ENCODE data around the gene PMEL. TPM values are rescaled to one million over a fixed set of nuclear protein-coding genes. Genes with fewer than 3 reads are reported as not detected.
A peak's percentile ranks its signal among the peaks of the same experiment; 100 is the strongest.
"Not testable (repeated sequence)": the region's sequence is repeated elsewhere in the genome, so short reads cannot be mapped to it uniquely, and the experiment has no call there.

Gene PMEL
- total RNA-seq, 4 donors from 2014 or later, result 1.7 to 5.8 (median 3.0) TPM

DNA sequence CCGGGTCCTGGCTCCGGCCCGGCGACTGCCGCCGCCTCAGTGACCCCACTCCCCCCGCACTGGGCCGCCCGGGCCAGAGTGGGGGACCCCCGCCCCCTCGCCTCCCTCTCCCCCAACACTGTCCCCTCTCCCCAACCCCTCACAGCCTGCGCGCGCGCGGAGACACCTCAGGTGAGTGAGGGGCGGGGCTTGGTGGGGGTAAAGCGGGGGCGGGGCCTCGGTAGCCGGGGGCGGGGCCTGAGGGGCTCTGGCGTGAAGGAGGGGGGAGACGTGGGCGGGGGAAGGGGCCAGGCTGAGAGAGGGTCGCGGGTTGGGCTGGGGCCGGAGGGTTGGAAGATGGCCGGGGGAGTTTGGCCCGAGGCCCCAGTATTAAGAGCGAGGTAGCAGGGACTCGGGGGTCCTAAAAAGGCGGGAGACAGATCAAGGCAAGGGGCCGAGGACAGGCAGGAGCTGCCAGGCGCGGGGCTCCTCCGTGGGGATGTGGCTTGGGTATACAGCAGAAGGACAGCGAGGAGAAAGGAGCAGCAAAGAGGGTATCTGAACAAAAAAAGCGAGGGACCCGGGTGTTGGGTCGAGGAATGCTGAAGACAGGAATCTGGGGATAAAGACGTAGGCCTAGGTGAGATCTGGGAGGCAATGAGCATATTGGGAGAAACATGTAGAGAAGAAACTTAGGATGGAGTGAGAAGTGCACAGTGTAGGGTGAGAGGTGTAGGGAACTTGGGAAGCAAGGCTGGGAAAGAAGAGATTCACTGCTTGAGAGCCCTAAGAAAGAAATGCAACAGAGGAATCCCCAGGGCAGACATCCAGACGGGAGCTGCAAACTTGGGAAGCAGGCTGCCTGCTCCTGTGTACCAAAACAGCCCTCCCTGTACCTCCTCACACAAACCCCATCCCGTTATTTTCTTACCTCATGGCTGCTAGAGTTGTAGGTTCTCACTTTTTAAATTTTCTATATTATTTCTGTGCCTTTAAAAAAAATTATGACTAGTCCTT is 42.0 kb upstream of the PMEL start:
- intact Hi-C loops (cut with DNase I), result no loop called here
- H3K27ac ChIP-seq, result peak overlapping the region; percentile 96 to 98 (median 98)
- 2 to 3% methylated on average over 22 to 28 of the region's 44 CpGs for WGBS, 2 donors
- peaks cover 4 to 9% of the 10 kb centered on the region in 2 donors for H3K4me1 ChIP-seq
- peak overlapping the region; percentile 24 to 91 (median 65) for H3K4me3 ChIP-seq (replicated peaks in 1 of 3)
- peaks cover 6 to 7% of the 10 kb centered on the region in 2 donors for H3K36me3 ChIP-seq
- DNase-seq, result peak; percentile 73 to 75
- no peak for TF ChIP-seq POLR2A (IDR thresholded peaks at IDR 0.05)
- TF ChIP-seq, protein P1, sequence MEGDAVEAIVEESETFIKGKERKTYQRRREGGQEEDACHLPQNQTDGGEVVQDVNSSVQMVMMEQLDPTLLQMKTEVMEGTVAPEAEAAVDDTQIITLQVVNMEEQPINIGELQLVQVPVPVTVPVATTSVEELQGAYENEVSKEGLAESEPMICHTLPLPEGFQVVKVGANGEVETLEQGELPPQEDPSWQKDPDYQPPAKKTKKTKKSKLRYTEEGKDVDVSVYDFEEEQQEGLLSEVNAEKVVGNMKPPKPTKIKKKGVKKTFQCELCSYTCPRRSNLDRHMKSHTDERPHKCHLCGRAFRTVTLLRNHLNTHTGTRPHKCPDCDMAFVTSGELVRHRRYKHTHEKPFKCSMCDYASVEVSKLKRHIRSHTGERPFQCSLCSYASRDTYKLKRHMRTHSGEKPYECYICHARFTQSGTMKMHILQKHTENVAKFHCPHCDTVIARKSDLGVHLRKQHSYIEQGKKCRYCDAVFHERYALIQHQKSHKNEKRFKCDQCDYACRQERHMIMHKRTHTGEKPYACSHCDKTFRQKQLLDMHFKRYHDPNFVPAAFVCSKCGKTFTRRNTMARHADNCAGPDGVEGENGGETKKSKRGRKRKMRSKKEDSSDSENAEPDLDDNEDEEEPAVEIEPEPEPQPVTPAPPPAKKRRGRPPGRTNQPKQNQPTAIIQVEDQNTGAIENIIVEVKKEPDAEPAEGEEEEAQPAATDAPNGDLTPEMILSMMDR (IDR thresholded peaks at IDR 0.05), result no peak
- no peaks in the 10 kb centered on the region for H3K27me3 ChIP-seq
- no peaks in the 10 kb centered on the region for H3K9me3 ChIP-seq

DNA sequence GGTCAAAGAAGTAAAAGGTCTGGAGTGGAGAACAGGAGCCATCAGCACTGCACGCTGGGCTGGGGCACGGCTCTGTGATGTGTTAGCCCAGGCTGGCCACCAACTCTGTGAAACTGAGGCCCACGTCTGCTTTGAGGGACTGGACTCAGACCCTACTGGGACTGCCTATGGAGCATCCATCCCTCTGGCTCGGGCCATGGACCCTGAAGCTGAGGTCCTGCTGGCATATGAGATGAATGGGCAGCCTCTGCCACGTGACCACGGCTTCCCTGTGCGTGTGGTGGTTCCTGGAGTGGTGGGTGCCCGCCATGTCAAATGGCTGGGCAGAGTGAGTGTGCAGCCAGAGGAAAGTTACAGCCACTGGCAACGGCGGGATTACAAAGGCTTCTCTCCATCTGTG is 38.4 kb upstream of the PMEL start:
- H3K4me1 ChIP-seq, result peaks cover 4 to 9% of the 10 kb centered on the region in 2 donors
- intact Hi-C loops (cut with DNase I), result loop anchor here (5.0 kb wide), 1 partner anchor 33 kb away; no protein-coding TSS in a partner anchor
- H3K27me3 ChIP-seq, result no peaks in the 10 kb centered on the region
- no peaks in the 10 kb centered on the region for H3K9me3 ChIP-seq
- H3K4me3 ChIP-seq (replicated peaks in 1 of 3), result no peak overlapping the region
- H3K36me3 ChIP-seq, result peaks cover 6 to 11% of the 10 kb centered on the region in 2 donors
- DNase-seq, result no peak
- 92 to 96% methylated on average over 9 of the region's 10 CpGs for WGBS, 2 donors
- TF ChIP-seq POLR2A (IDR thresholded peaks at IDR 0.05), result no peak
- TF ChIP-seq, protein P1 (IDR thresholded peaks at IDR 0.05), result no peak
- H3K27ac ChIP-seq, result no peak overlapping the region

DNA sequence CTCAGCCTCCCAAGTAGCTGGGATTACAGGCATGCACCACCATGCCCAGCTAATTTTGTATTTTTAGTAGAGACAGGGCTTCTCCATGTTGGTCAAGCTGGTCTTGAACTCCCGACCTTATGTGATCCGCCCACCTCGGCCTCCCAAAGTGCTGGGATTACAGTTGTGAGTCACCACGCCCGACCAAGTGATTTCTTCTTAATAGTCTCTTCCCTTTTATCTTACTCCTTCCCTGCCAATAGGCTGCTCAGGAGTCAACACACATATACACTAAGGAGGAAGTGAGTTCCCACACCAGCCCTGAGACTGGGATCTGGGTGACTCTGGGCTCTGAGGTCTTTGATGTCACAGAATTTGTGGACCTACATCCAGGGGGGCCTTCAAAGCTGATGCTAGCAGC is 37.5 kb upstream of the PMEL start:
- peaks cover 5 to 13% of the 10 kb centered on the region in 2 donors for H3K4me1 ChIP-seq
- H3K36me3 ChIP-seq, result peaks cover 6 to 11% of the 10 kb centered on the region in 2 donors
- H3K27ac ChIP-seq; H3K27me3 ChIP-seq; DNase-seq; H3K4me3 ChIP-seq (replicated peaks in 1 of 3); H3K9me3 ChIP-seq: not testable (repeated sequence)
- intact Hi-C loops (cut with DNase I), result loop anchor here (5.0 kb wide), 1 partner anchor 34 kb away; no protein-coding TSS in a partner anchor
- 92 to 98% methylated on average over 5 of the region's 5 CpGs for WGBS, 2 donors

DNA sequence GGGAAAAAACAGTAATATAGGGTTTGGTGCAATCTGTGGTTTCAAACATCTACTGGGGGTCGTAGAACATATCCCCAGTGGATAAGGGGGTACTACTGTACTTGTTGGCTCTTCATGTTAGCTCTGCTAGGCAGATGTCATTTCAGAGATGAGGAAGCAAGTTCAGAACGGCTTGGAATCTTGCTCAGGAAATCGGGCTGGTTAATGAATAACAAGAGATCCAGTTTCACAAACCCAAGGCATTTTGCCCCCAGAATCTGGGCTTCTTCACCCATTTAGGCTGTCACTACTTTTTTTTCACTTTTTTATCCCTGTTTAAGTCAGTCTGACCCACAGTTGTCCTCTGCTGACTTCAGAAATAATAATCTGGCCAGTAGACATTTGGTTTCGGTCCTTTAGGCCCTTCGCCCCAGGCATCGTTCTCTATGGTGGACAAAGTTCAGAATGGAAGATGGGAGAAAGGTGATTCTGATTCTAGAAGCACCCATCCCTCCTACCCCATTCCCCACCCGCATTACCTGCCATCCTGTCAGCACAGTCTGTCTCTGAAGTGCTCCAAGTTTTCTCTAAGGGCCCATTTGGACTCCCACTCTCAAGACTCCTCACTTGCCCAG is 35.8 kb upstream of the PMEL start:
- DNase-seq, result no peak
- Histone ChIP-seq H3K27ac (no peak overlapping the region), H3K4me3 (replicated peaks in 1 of 3) (no peak overlapping the region), H3K4me1 (peaks cover 11 to 14% of the 10 kb centered on the region in 2 donors), H3K36me3 (peaks cover 6 to 11% of the 10 kb centered on the region in 2 donors), H3K9me3 (no peaks in the 10 kb centered on the region), H3K27me3 (no peaks in the 10 kb centered on the region)
- no peak for TF ChIP-seq POLR2A (IDR thresholded peaks at IDR 0.05)
- TF ChIP-seq, protein P1 (IDR thresholded peaks at IDR 0.05), result no peak
- WGBS, 2 donors, result 80 to 85% methylated on average over 7 of the region's 7 CpGs
- intact Hi-C loops (cut with DNase I), result loop anchor here (5.0 kb wide), 1 partner anchor 36 kb away; no protein-coding TSS in a partner anchor

DNA sequence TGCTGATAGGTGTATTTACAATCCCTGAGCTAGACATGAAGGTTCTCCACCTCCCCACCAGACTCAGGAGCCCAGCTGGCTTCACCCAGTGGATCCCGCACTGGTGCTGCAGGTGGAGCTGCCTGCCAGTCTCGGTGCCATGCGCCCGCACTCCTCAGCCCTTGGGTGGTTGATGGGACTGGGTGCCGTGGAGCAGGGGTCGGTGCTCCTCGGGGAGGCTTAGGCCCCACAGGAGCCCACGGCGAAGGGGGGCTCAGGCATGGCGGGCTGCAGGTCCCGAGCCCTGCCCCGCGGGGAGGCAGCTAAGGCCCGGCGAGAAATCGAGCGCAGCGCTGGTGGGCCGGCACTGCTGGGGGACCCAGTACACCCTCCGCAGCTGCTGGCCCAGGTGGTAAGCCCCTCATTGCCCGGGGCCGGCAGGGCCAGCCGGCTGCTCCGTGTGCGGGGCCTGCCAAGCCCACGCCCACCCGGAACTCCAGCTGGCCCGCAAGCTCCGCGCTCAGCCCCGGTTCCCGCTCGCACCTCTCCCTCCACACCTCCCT is 34.2 kb upstream of the PMEL start:
- H3K36me3 ChIP-seq, result peaks cover 6 to 11% of the 10 kb centered on the region in 2 donors
- H3K27me3 ChIP-seq; H3K4me3 ChIP-seq (replicated peaks in 1 of 3); DNase-seq; H3K27ac ChIP-seq; H3K9me3 ChIP-seq: not testable (repeated sequence)
- peaks cover 11 to 13% of the 10 kb centered on the region in 2 donors for H3K4me1 ChIP-seq
- WGBS, 2 donors, result 90 to 95% methylated on average over 13 to 15 of the region's 33 CpGs
- intact Hi-C loops (cut with DNase I), result loop anchor here (5.0 kb wide), 1 partner anchor 37 kb away; no protein-coding TSS in a partner anchor

DNA sequence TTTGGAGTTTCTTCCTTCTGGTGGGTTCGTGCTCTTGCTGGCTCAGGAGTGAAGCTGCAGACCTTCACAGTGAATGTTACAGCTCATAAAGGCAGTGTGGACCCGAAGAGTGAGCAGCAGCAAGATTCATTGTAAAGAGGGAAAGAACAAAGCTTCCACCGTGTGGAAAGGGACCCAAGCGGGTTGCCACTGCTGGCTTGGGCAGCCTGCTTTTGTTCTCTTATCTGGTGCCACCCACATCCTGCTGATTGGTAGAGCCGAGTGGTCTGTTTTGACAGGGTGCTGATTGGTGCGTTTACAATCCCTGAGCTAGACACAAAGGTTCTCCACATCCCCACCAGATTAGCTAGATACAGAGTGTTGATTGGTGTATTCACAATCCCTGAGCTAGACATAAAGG is 33.7 kb upstream of the PMEL start:
- intact Hi-C loops (cut with DNase I); H3K9me3 ChIP-seq; H3K4me3 ChIP-seq (replicated peaks in 1 of 3); H3K27me3 ChIP-seq; H3K27ac ChIP-seq; DNase-seq: not testable (repeated sequence)
- 70 to 82% methylated on average over 6 of the region's 6 CpGs for WGBS, 2 donors
- peaks cover 11 to 13% of the 10 kb centered on the region in 2 donors for H3K4me1 ChIP-seq
- peaks cover 6 to 11% of the 10 kb centered on the region in 2 donors for H3K36me3 ChIP-seq

All from thyroid gland (tissue), 4 donors.